GM18907 (cell line): ENCODE results near the gene GLCE.

ENCODE experiments used
- ATAC-seq: cut with Tn5 transposase; IDR thresholded peaks from one replicate; pipeline ENCODE4 v1.9.1; 2021; ENCODE audit warnings: mild to moderate bottlenecking, moderate library complexity; ENCODE audit not compliant: unreplicated experiment

Gene GLCE

DNA sequence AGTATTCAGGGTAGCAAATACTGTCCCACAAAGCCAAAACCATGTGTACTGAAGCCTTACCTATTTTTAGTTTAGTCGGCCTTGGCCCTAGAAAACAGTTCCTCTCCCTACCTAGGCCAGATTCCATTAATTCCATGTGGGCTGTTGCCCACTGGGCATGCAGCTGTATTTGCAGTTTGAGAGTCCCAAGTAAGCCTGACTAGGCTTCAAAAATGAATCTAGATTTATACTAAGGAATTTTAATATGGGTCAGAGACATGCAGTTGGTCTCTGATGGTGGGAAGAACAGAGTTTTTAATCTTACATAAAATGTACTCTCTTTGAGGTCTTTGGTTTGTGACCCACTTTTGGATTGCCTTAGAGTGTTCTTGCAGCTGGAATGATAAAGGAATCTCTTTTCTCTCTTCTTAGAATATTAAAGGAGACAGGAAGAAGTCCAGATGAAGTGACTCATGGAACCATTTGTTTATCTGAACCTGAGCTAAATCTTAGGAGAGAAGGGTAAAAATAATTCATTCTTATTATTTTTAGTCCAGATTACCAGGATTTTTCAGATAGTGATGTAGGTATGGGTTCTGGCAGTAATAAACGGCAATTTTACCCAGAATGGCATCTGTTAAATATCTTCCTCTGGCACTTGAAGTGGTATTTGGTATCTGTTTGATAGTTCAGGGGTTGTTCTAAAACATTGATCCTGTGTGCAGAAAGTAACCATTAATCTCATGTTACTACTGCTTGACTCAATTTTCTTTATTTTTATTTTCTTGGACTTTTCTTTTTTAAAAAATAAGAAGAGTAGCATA lies 33.8 kb downstream of the GLCE start:
- ATAC-seq = no peak

DNA sequence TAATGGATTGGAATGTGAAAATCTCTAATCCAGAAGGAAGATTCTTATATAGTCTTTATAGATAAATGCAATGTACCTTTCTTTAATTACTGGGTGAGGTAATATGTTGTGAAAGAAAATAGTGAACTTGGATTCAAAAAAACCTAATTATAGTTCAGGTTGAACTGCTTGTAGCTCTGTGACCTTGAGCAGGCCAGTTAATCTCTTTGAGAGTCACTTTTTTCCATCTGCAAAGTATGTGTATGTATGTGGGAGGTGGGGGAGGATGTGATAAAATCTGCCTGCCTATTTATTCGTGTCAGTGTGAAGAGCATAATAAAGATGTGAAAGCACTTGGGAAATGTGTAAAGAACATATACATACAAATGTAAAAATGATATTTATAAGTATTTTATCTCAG lies 34.4 kb downstream of the GLCE start:
- no peak for ATAC-seq

GRCh38 chr15:69200832-69201745 lies 40.7 kb downstream of the GLCE start:
- no peak for ATAC-seq

GRCh38 chr15:69206079-69206478 lies 45.6 kb downstream of the GLCE start:
- no peak for ATAC-seq

DNA sequence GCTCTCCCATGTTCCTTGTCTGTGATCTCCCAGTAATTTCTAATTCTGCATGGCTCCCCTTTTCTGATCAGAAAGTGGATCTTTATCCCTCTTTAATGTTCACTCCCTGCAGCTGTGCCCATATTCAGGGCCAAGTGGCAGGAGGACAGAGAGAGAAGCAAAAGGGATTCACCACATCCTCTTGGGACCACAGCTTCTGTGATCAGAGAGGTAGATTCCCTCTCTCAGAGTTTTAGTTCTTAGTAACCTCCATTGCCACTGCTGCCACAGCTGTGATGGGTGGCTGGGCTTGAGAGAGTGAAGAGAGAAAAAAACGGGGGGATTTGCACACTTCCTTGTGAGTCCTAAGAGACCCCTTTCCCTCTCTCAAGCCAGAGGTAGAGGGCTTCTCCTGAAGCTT lies 49.2 kb downstream of the GLCE start:
- ATAC-seq = no peak

DNA sequence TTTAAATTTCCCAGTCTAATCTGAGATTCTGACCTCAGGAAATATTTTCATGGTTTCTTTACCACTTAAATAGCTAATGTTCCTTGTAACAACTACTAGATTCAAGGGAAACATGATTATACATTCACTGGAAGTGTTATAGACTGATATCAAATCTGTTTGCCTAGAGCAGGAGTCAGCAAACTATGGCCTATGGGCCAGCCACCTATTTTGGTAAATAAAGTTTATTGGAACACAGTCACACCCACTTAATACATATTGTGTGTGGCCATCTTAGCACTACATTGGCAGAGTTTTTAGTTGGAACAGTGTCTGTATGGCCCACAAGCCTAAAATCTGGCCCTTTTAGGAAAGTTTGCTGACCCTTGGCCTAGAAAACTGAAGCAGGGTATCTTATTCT lies 50.1 kb downstream of the GLCE start:
- ATAC-seq = no peak

- no peak for ATAC-seq
Measured at GRCh38 chr15:69213786-69214185, 53.4 kb downstream of the GLCE start.

DNA sequence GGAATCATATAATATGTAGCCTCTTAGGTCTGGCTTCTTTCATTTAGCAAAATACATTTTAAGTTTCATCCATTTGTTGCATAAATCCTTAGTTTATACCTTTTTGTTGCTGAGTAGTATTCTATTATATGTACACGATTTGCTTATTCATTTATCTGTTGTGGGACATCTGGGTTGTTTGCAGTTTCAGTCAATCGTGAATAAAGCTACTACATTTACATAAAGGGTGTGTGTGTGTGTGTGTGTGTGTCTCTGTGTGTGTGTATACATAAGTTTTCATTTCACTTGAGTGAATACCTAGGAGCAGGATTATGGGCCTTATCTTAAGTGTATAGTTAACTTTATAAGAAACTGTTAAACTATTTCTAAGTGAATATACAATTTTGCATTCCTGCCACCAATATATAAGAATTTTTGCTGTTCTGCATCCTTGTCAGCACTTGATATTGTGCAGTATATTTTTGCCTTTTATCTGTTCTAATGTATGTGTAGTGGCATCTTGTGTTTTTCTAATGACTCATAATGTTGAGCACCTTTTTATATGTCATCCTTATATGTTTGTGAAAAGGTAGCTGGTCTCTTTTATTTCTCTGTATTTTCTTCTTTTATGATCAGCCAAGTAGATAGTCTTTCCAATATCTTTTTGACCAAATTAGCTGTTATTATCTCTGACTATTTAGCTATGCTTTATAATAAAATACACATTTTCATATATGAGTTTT lies 55.0 kb downstream of the GLCE start:
- ATAC-seq = no peak

- no peak for ATAC-seq
Measured at GRCh38 chr15:69217381-69217780, 56.9 kb downstream of the GLCE start.

GRCh38 chr15:69219690-69220089 lies 59.3 kb downstream of the GLCE start:
- no peak for ATAC-seq

GRCh38 chr15:69222002-69222474 lies 61.6 kb downstream of the GLCE start:
- no peak for ATAC-seq

DNA sequence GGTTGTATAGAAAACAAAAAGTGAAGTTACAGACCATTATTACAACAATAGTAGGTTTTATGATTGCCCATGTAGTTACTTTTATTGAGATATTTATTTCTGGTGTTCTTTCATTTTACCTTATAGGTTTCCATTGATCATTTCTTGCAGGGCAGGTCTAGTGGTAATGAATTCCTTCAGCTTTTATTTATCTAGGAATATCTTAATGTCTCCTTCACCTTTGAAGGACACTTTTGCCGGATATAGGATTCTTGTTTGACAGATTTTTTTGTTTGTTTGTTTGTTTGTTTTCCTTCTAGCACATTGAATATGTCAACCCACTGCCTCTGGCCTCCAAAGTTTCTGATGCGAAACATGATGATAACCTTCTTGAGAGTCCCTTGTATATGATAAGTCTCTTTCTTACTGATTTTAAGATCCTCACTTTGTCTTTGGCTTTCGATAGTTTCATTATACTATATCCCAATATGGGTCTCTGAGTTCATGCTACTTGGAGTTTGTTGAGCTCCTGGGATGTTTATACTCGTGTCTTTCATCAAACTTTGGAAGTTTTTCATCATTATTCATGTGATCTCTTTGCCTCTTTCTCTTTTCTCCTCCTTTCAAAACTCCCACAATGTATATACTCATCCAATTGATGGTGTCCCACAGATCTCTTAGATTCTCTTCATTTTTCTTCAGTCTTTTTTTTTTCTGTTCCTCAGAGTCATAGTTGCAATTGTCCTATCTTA lies 62.8 kb downstream of the GLCE start:
- no peak for ATAC-seq

DNA sequence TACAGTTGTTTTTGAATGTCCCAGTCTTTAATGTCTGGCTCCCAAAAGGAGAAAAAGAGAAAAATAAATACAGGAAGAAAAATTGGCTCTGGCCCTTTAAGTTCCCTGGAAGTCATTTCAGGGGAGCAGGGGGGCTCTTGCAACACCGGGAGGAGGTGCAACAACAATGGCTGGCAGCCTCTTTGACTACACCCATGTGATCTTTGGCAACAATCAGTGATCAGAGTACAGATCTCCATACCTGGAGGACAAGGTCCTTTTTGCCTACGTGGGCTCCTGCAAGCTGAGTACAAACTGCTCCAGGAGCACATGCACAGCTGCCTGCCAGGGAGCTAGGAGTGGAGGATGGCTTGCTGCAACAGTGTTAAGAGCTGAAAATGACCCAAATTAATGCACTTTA lies 63.9 kb downstream of the GLCE start:
- ATAC-seq = no peak

GRCh38 chr15:69225355-69226022 lies 65.1 kb downstream of the GLCE start:
- no peak for ATAC-seq

GRCh38 chr15:69226023-69226355 lies 65.6 kb downstream of the GLCE start:
- no peak for ATAC-seq

DNA sequence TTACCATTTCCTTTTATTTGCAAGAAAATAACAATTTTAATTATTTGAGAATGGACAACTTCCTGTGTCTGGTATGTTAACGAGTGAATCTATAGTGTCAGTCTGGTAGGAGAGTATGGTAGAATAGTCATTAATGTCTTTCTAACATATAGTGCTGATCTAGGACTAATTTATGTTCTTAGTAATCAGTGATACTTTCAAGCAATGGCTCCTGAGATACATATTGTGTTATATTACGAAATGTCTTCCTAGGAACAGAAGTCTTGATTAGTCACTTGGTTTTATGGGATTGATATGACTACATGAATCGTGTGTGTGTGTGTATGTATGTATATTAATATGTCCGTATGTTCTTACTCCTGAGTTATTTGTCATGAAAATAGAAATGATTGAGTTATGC lies 71.7 kb downstream of the GLCE start:
- no peak for ATAC-seq

DNA sequence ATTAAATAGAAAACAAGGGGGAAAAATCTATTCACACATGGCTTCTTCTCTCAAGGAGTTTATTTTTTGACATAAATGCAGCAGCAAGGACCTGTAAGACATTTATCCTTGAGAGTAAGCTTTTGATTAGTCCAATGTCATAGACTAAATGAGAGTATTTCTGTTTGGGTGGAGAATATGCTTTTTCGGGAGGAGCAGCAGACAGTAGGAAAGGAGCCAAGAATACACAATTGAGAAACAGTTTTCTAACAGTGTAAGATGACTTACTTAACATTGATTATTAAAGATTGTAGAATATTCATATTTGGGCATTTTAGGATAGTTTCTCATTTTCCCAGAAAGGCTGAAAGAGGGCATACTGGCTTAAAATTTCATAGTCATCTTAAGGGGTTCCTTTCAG lies 72.3 kb downstream of the GLCE start:
- ATAC-seq = no peak

- no peak for ATAC-seq
Measured at GRCh38 chr15:69234676-69235075, 74.2 kb downstream of the GLCE start.

GRCh38 chr15:69236505-69236904 lies 76.1 kb downstream of the GLCE start:
- ATAC-seq = no peak

GRCh38 chr15:69237718-69238117 lies 77.3 kb downstream of the GLCE start:
- ATAC-seq = no peak
